GM23338 (cell line): ENCODE measurements around the gene B3GNT3. TPM values are rescaled to one million over a fixed set of nuclear protein-coding genes. Genes with fewer than 3 reads are reported as not detected.

Source experiments
- ATAC-seq: fragments of 200-7000 bp; cut with Tn5 transposase; 3 replicates; pipeline ENCODE4 v1.9.1; 2020
- DNase-seq: peaks from one replicate; pipeline ENCODE4 v3.0.0-alpha.2; 2015; ENCODE audit warnings: low spot score
- H2AFZ ChIP-seq: fragments of 200-600 bp; sonication (generic); 2 replicates; pipeline ENCODE4 v1.8.0; 2016; ENCODE audit warnings: antibody characterized with exemption, mild to moderate bottlenecking, moderate library complexity
- H3F3A ChIP-seq: fragments of 200-600 bp; sonication (generic); replicated peaks from 2 replicates; pipeline ENCODE4 v1.8.0; 2017; ENCODE audit warnings: antibody characterized with exemption, mixed run types, low read depth
- H3K27ac ChIP-seq: fragments of 200-600 bp; sonication (generic); 2 replicates; pipeline ENCODE4 v1.6.1; 2016; ENCODE audit warnings: low read depth
- H3K27me3 ChIP-seq: fragments of 200-600 bp; sonication (generic); 2 replicates; pipeline ENCODE4 v1.8.0; 2016; ENCODE audit warnings: mild to moderate bottlenecking, mixed run types, moderate library complexity; ENCODE audit not compliant: insufficient read depth
- H3K36me3 ChIP-seq: fragments of 200-600 bp; sonication (generic); 2 replicates; pipeline ENCODE4 v1.8.0; 2016; ENCODE audit warnings: mild to moderate bottlenecking; ENCODE audit not compliant: insufficient read depth
- H3K4me1 ChIP-seq: fragments of 200-600 bp; sonication (generic); 2 replicates; pipeline ENCODE4 v1.8.0; 2016; ENCODE audit warnings: mild to moderate bottlenecking, moderate library complexity; ENCODE audit not compliant: insufficient read depth
- H3K4me2 ChIP-seq: fragments of 200-600 bp; sonication (generic); 2 replicates; pipeline ENCODE4 v1.7.1; 2017; ENCODE audit warnings: mixed run types
- H3K4me3 ChIP-seq: fragments of 200-600 bp; sonication (generic); 2 replicates; pipeline ENCODE4 v1.6.1; 2016; ENCODE audit warnings: mixed run types
- H3K79me2 ChIP-seq: fragments of 200-600 bp; sonication (generic); replicated peaks from 2 replicates; pipeline ENCODE4 v1.8.0; 2017; ENCODE audit warnings: mild to moderate bottlenecking; ENCODE audit not compliant: insufficient read depth
- H3K9me2 ChIP-seq: fragments of 200-600 bp; sonication (generic); 2 replicates; pipeline ENCODE4 v1.8.0; 2017; ENCODE audit not compliant: insufficient read depth
- H4K20me1 ChIP-seq: fragments of 200-600 bp; sonication (generic); replicated peaks from 2 replicates; pipeline ENCODE4 v1.8.0; 2017; ENCODE audit warnings: mild to moderate bottlenecking; ENCODE audit not compliant: insufficient read depth
- H3K27ac Mint-ChIP-seq: 2 replicates; pipeline ENCODE4 v1.8.0; 2020; ENCODE audit warnings: inconsistent platforms, mild to moderate bottlenecking, moderate library complexity, mixed read lengths
- H3K27me3 Mint-ChIP-seq: 3 replicates; pipeline ENCODE4 v1.8.0; 2022; ENCODE audit warnings: low read depth, mild to moderate bottlenecking, moderate library complexity, mixed read lengths, inconsistent platforms; ENCODE audit not compliant: insufficient read depth, poor library complexity
- H3K36me3 Mint-ChIP-seq: 3 replicates; pipeline ENCODE4 v1.8.0; 2021; ENCODE audit warnings: low read depth, mild to moderate bottlenecking, inconsistent platforms, moderate library complexity, mixed read lengths
- H3K4me1 Mint-ChIP-seq: 3 replicates; pipeline ENCODE4 v1.8.0; 2020; ENCODE audit warnings: mild to moderate bottlenecking, inconsistent platforms, mixed read lengths
- H3K4me3 Mint-ChIP-seq: 3 replicates; pipeline ENCODE4 v1.8.0; 2021; ENCODE audit warnings: moderate library complexity, mild to moderate bottlenecking, inconsistent platforms, mixed read lengths
- H3K9me3 Mint-ChIP-seq: 3 replicates; pipeline ENCODE4 v1.8.0; 2020; ENCODE audit warnings: moderate library complexity, mild to moderate bottlenecking, inconsistent platforms, mixed read lengths
- CREB1 ChIP-seq: fragments of 250-450 bp; sonication (Bioruptor Pico); IDR thresholded peaks from 2 replicates; pipeline ENCODE4 v1.5.0; 2020; ENCODE audit warnings: low read depth, mild to moderate bottlenecking, moderate library complexity
- CTCF ChIP-seq, 2 experiments: fragments of 200-600 bp in 1 of 2; sonication (generic) in 1 of 2; conservative IDR thresholded peaks; 2 replicates each; pipeline versions ENCODE4 v1.5.1 to v1.6.1; 2016 to 2017; ENCODE audit warnings: antibody characterized with exemption in 2 of 2, low read depth in 2 of 2, mild to moderate bottlenecking in 2 of 2, moderate library complexity in 1 of 2
- ETS1 ChIP-seq: IDR thresholded peaks from 2 replicates; pipeline ENCODE4 v1.6.1; 2016; ENCODE audit warnings: antibody characterized with exemption
- EZH2phosphoT487 ChIP-seq: fragments of 200-600 bp; sonication (generic); IDR thresholded peaks from one replicate; pipeline ENCODE4 v1.8.1; 2018; ENCODE audit warnings: antibody characterized with exemption; ENCODE audit not compliant: unreplicated experiment
- JUNB ChIP-seq: IDR thresholded peaks from one replicate; pipeline ENCODE4 v1.6.1; 2016; ENCODE audit warnings: antibody characterized with exemption; ENCODE audit not compliant: unreplicated experiment
- NANOG ChIP-seq: IDR thresholded peaks from 2 replicates; pipeline ENCODE4 v1.6.1; 2016; ENCODE audit warnings: antibody characterized with exemption, borderline replicate concordance
- POLR2AphosphoS5 ChIP-seq: IDR thresholded peaks from 2 replicates; pipeline ENCODE4 v1.6.1; 2016; ENCODE audit warnings: antibody characterized with exemption, low read depth
- REST ChIP-seq: IDR thresholded peaks from one replicate; pipeline ENCODE4 v1.6.1; 2018; ENCODE audit warnings: antibody characterized with exemption; ENCODE audit not compliant: unreplicated experiment
- STAT1 ChIP-seq: IDR thresholded peaks from one replicate; pipeline ENCODE4 v1.6.1; 2016; ENCODE audit warnings: antibody characterized with exemption; ENCODE audit not compliant: unreplicated experiment
- ZNF114 ChIP-seq: fragments of 250-450 bp; sonication (Bioruptor Pico); IDR thresholded peaks from 2 replicates; pipeline ENCODE4 v1.5.0; 2020; ENCODE audit warnings: mild to moderate bottlenecking, moderate library complexity
- ZNF331 ChIP-seq: fragments of 250-450 bp; sonication (Bioruptor Pico); IDR thresholded peaks from 2 replicates; pipeline ENCODE4 v1.5.0; 2020; ENCODE audit warnings: low read depth, mild to moderate bottlenecking, moderate library complexity
- polyA plus RNA-seq: library from polyadenylated mRNA; unstranded; fragments of >200 nt; fragmentation: Nextera tagmentation; extraction: Ambion mirVana; gene quantifications from 2 replicates; pipeline ENCODE4 v1.2.1, GENCODE V29; 2016
- total RNA-seq: library from RNA; depleted of rRNA; stranded (reverse); fragments of >200 nt; shearing (Covaris generic); gene quantifications from 2 replicates; pipeline ENCODE4 v1.2.3, GENCODE V29; 2014

Gene B3GNT3
- total and polyA plus RNA-seq, 2 experiments from 2014 or later: 0.99 to 1.9 TPM

GRCh38 chr19:17811103-17811502 is 16.2 kb downstream of the B3GNT3 start:
- DNase-seq: no peak
- Histone ChIP-seq H3K79me2 (no peaks in the 10 kb centered on the region), H3K27me3 (no peaks in the 10 kb centered on the region), H3K4me2 (no peak overlapping the region), H3K9me2 (no peaks in the 10 kb centered on the region), H3K36me3 (no peaks in the 10 kb centered on the region), H2AFZ (no peak overlapping the region), H3K27ac (no peak overlapping the region), H3K4me3 (no peak overlapping the region), H4K20me1 (no peaks in the 10 kb centered on the region), H3F3A (no peaks in the 10 kb centered on the region), H3K4me1 (no peaks in the 10 kb centered on the region)
- H3K9me3 Mint-ChIP-seq: no peaks in the 10 kb centered on the region
- TF ChIP-seq ZNF114 (CRISPR knock-in tag) (no peak), STAT1 (no peak), REST (no peak), CREB1 (CRISPR knock-in tag) (no peak), ETS1 (no peak), ZNF331 (CRISPR knock-in tag) (no peak), NANOG (no peak), JUNB (no peak), EZH2phosphoT487 (no peak)
- H3K27ac Mint-ChIP-seq: no peak overlapping the region
- no peak for ATAC-seq
- H3K36me3 Mint-ChIP-seq: no peaks in the 10 kb centered on the region
- H3K4me3 Mint-ChIP-seq: no peak overlapping the region
- peaks cover 2% of the 10 kb centered on the region for H3K27me3 Mint-ChIP-seq
- H3K4me1 Mint-ChIP-seq: no peaks in the 10 kb centered on the region

GRCh38 chr19:17811681-17812080 is 16.7 kb downstream of the B3GNT3 start:
- Histone ChIP-seq H3K79me2 (no peaks in the 10 kb centered on the region), H3K27ac (no peak overlapping the region), H4K20me1 (no peaks in the 10 kb centered on the region), H3F3A (no peaks in the 10 kb centered on the region), H3K27me3 (no peaks in the 10 kb centered on the region), H2AFZ (no peak overlapping the region), H3K4me3 (no peak overlapping the region), H3K9me2 (no peaks in the 10 kb centered on the region), H3K36me3 (no peaks in the 10 kb centered on the region), H3K4me2 (no peak overlapping the region), H3K4me1 (no peaks in the 10 kb centered on the region)
- Mint-ChIP-seq H3K4me3 (no peak overlapping the region), H3K9me3 (no peaks in the 10 kb centered on the region), H3K36me3 (no peaks in the 10 kb centered on the region), H3K27ac (no peak overlapping the region), H3K4me1 (no peaks in the 10 kb centered on the region), H3K27me3 (peaks cover 5% of the 10 kb centered on the region)
- DNase-seq (no peak), ATAC-seq (no peak)
- no peak for TF ChIP-seq EZH2phosphoT487
- no peak for TF ChIP-seq CTCF (conservative IDR thresholded peaks at IDR 0.05; ENCODE audit: low read depth in 2 of 2)
- no peak for TF ChIP-seq STAT1
- TF ChIP-seq CREB1 (CRISPR knock-in tag): no peak
- TF ChIP-seq ZNF331 (CRISPR knock-in tag): no peak
- TF ChIP-seq ZNF114 (CRISPR knock-in tag): no peak
- no peak for TF ChIP-seq ETS1
- no peak for TF ChIP-seq NANOG
- TF ChIP-seq JUNB: no peak
- no peak for TF ChIP-seq POLR2AphosphoS5
